MM.1S (cell line): Measurements from ENCODE around the gene GAL3ST1.

Experiments
- DNase-seq: peaks from one replicate; pipeline ENCODE4 v3.0.0-alpha.2; 2015
- H2AFZ ChIP-seq: fragments of 300-600 bp; sonication (generic); 2 replicates; pipeline ENCODE4 v1.6.0; 2016; ENCODE audit warnings: antibody characterized with exemption, low read length
- H3F3A ChIP-seq: fragments of 300-600 bp; sonication (generic); 2 replicates; pipeline ENCODE4 v1.6.1; 2016; ENCODE audit warnings: mild to moderate bottlenecking, antibody characterized with exemption, low read length, moderate library complexity, mixed read lengths; ENCODE audit not compliant: insufficient read depth
- H3K27ac ChIP-seq: fragments of 300-600 bp; sonication (generic); 2 replicates; pipeline ENCODE4 v1.5.1; 2016; ENCODE audit warnings: mild to moderate bottlenecking, low read length
- H3K27me3 ChIP-seq: fragments of 300-600 bp; sonication (generic); replicated peaks from 2 replicates; pipeline ENCODE4 v1.6.0; 2016; ENCODE audit warnings: low read length; ENCODE audit not compliant: insufficient read depth
- H3K36me3 ChIP-seq: fragments of 300-600 bp; sonication (generic); replicated peaks from 2 replicates; pipeline ENCODE4 v1.6.1; 2016; ENCODE audit warnings: mild to moderate bottlenecking, low read length, mixed read lengths; ENCODE audit not compliant: insufficient read depth
- H3K4me1 ChIP-seq: fragments of 300-600 bp; sonication (generic); 2 replicates; pipeline ENCODE4 v1.6.1; 2016; ENCODE audit warnings: low read length, mixed read lengths
- H3K4me2 ChIP-seq: fragments of 300-600 bp; sonication (generic); 2 replicates; pipeline ENCODE4 v1.6.0; 2016; ENCODE audit warnings: low read depth, low read length
- H3K4me3 ChIP-seq: fragments of 300-600 bp; sonication (generic); 2 replicates; pipeline ENCODE4 v1.5.1; 2016; ENCODE audit warnings: low read length, mixed read lengths
- H3K79me2 ChIP-seq: fragments of 300-600 bp; sonication (generic); 2 replicates; pipeline ENCODE4 v1.6.1; 2016; ENCODE audit warnings: mixed run types, low read length, mixed read lengths
- H3K9ac ChIP-seq: fragments of 300-600 bp; sonication (generic); 2 replicates; pipeline ENCODE4 v1.6.1; 2016; ENCODE audit warnings: low read length, mixed read lengths
- H3K9me2 ChIP-seq: fragments of 300-600 bp; sonication (generic); replicated peaks from 2 replicates; pipeline ENCODE4 v1.6.1; 2016; ENCODE audit warnings: mild to moderate bottlenecking, low read length, mixed read lengths; ENCODE audit not compliant: insufficient read depth
- H3K9me3 ChIP-seq: fragments of 300-600 bp; sonication (generic); replicated peaks from 2 replicates; pipeline ENCODE4 v1.6.1; 2016; ENCODE audit warnings: mild to moderate bottlenecking, low read length, mixed read lengths; ENCODE audit not compliant: insufficient read depth
- H4K20me1 ChIP-seq: fragments of 300-600 bp; sonication (generic); 2 replicates; pipeline ENCODE4 v1.6.1; 2016; ENCODE audit warnings: mild to moderate bottlenecking, low read length, moderate library complexity, mixed read lengths; ENCODE audit not compliant: insufficient read depth
- CTCF ChIP-seq: fragments of 300-600 bp; sonication (generic); IDR thresholded peaks from 2 replicates; pipeline ENCODE4 v1.5.1; 2016; ENCODE audit warnings: antibody characterized with exemption, low read length, mixed read lengths
- EZH2 ChIP-seq: fragments of 300-600 bp; sonication (generic); optimal IDR thresholded peaks from 2 replicates; pipeline ENCODE3; 2017; ENCODE audit warnings: low read depth, mild to moderate bottlenecking, antibody characterized with exemption, low read length, mixed read lengths
- EZH2phosphoT487 ChIP-seq: fragments of 300-600 bp; sonication (generic); IDR thresholded peaks from 2 replicates; pipeline ENCODE4 v1.6.1; 2018; ENCODE audit warnings: antibody characterized with exemption, low read length

The GAL3ST1 gene

GRCh38 chr22:30603801-30604200 lies 29.3 kb upstream of the GAL3ST1 start:
- no peaks in the 10 kb centered on the region for H4K20me1 ChIP-seq
- H3K79me2 ChIP-seq: peaks cover 10% of the 10 kb centered on the region
- H3K9me3 ChIP-seq: no peaks in the 10 kb centered on the region
- no peak for DNase-seq
- H3K27ac ChIP-seq: no peak overlapping the region
- no peaks in the 10 kb centered on the region for H3K27me3 ChIP-seq
- H2AFZ ChIP-seq: no peak overlapping the region
- no peak overlapping the region for H3K9ac ChIP-seq
- H3K4me3 ChIP-seq: no peak overlapping the region
- peaks cover 29% of the 10 kb centered on the region for H3K4me1 ChIP-seq
- peaks cover 30% of the 10 kb centered on the region for H3F3A ChIP-seq
- H3K4me2 ChIP-seq: no peak overlapping the region
- no peaks in the 10 kb centered on the region for H3K9me2 ChIP-seq
- TF ChIP-seq EZH2 (no peak), CTCF (no peak), EZH2phosphoT487 (no peak)
- H3K36me3 ChIP-seq: no peaks in the 10 kb centered on the region

- no peaks in the 10 kb centered on the region for H3K9me3 ChIP-seq
- H3K9ac ChIP-seq: no peak overlapping the region
- H3K36me3 ChIP-seq: no peaks in the 10 kb centered on the region
- DNase-seq: peak; percentile 63
- no peak for TF ChIP-seq EZH2
- no peak for TF ChIP-seq EZH2phosphoT487
- peak; percentile 48 for TF ChIP-seq CTCF
- no peak overlapping the region for H3K4me2 ChIP-seq
- no peak overlapping the region for H2AFZ ChIP-seq
- H4K20me1 ChIP-seq: no peaks in the 10 kb centered on the region
- H3K4me3 ChIP-seq: no peak overlapping the region
- peaks cover 12% of the 10 kb centered on the region for H3K4me1 ChIP-seq
- H3K27ac ChIP-seq: no peak overlapping the region
- H3K9me2 ChIP-seq: no peaks in the 10 kb centered on the region
- H3K27me3 ChIP-seq: no peaks in the 10 kb centered on the region
- H3K79me2 ChIP-seq: 0 out of 2 replicates have a peak, but pooled peaks cover under 1% of the 10 kb centered on the region
- H3F3A ChIP-seq: peaks cover 14% of the 10 kb centered on the region; the same call in 1 of the 2 replicates
These were observed 27.6 kb upstream of the GAL3ST1 start for GRCh38 chr22:30602049-30602448.

DNA sequence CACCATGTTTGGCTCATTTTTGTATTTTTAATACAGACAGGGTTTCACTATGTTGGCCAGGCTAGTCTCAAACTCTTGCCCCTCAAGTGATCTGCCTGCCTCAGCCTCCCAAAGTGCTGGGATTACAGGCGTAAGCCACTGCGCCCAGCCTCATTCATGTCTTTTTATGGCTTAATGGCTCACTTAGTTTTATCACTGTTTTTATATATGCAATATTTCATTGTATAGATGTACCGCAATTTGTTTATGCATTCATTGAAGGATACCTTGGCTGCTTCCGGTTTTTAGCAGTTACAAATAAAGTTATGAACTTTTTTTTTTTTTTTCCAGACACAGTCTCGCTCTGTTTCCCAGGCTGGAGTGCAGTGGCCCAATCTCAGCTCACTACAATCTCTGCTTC lies 27.0 kb upstream of the GAL3ST1 start:
- H3K36me3 ChIP-seq: no peaks in the 10 kb centered on the region
- H4K20me1 ChIP-seq: no peaks in the 10 kb centered on the region
- H2AFZ ChIP-seq: no peak overlapping the region
- no peak overlapping the region for H3K27ac ChIP-seq
- TF ChIP-seq CTCF: no peak
- no peak for TF ChIP-seq EZH2phosphoT487
- no peak for TF ChIP-seq EZH2
- no peaks in the 10 kb centered on the region for H3K9me3 ChIP-seq
- no peak overlapping the region for H3K4me3 ChIP-seq
- no peaks in the 10 kb centered on the region for H3K9me2 ChIP-seq
- peaks cover 12% of the 10 kb centered on the region for H3K4me1 ChIP-seq
- DNase-seq: no peak
- no peak overlapping the region for H3K4me2 ChIP-seq
- H3K27me3 ChIP-seq: peaks cover under 1% of the 10 kb centered on the region; the same call in 1 of the 2 replicates
- H3F3A ChIP-seq: peaks cover 10% of the 10 kb centered on the region; the same call in 1 of the 2 replicates
- no peak overlapping the region for H3K9ac ChIP-seq
- no peaks in the 10 kb centered on the region for H3K79me2 ChIP-seq
